ENCODE data around the gene RAB9B.
"Not testable (repeated sequence)": the region's sequence is repeated elsewhere in the genome, so short reads cannot be mapped to it uniquely, and the experiment has no call there.

Gene RAB9B

DNA sequence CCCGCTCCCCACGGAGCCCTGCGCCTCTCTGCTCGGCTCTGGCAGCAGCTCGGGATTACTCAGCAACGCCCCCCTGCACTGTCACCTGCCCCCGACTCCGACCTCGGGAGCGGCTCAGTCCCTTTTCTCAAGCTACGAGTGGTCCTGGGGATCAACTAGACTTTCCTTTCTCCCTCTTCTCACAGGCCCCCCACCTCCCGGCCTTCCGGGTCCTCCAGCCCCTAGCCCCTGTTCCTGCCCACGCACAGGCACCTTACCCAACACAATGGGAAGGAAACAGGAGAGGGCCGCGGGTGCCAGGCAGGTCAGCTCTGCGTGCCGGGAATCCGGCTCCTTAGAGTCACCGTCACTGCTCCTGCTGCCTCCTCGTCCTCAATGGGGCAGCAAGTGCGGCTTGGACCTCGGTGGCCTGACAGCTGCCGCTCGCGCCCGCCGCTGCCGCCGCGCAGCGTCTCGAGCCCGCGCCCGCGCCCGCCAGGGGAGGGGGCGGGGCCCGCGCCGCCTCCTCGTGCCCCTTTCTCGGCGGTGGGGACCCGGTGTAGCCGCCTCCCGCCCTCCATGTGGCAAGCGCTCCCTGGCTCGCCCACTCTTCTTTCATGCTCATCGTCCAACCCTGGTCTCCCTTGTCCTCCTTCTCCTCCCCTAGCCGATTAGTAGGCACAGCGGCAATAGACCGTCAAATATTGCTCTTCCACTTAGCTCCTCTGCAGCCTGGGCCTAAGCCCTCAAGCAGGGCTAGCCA lies at the start of gene RAB9B:
Gene RAB9B, minus strand, starts transcription at position 455 of the 742 bp plus-strand sequence. CDS start 6,473 bp downstream, outside the sequence.
- peak; percentile 53 for DNase-seq

- no peak for DNase-seq
Observed at GRCh38 chrX:103879339-103879738, 47.3 kb upstream of the RAB9B start.

DNA sequence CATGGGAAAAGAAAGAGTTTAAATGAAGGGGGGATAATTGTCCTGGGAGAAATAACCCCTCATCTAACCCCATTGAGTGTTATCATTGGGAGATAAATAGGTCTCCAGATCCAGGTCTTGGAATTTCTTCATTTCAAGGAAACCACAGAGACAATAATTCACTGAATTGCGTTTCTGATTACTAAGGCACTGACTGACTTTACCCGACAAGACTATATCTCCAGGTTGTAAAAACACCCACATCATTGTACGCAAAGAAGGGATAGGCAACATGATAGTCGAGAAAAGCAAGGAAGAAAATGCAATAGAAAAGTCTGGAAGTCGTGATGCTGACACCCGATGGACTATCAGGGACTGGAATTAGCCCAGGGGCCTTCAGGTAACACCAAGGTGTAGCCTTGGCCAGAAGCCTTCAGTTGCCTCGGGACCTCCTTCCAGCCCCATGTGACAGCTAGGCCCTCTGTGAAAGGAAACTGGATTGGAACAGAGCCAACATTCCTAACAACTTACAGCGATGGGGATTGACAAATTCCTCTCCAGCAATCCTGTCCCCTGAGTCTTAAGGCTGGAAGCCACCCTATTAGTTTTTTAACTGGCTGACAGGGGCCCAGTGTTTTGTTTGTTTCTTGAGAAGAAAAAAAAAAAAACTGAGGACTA lies 46.5 kb upstream of the RAB9B start:
- no peak for DNase-seq

DNA sequence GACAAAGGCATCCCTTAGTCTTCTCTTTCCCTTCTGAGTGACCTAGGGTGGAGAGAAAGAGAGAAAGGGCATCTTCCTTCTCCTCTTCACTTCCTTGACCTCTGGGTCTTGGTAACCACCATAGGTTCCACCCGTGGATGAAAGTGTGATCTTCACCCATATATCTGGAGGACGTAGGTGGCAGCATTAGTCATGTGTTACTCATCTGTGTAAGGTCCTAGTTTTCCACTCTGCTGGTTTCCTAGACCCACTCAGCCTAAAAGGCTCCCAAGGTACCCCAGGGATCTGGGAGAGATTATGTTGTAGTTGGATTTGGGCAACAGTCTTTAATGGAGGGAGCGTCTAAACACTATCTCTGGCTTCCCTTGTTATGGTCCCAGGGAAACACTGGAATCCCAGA lies 45.5 kb upstream of the RAB9B start:
- no peak for DNase-seq

- DNase-seq: no peak
Observed at GRCh38 chrX:103864886-103865534, 33.0 kb upstream of the RAB9B start.

- DNase-seq: no peak
Observed at GRCh38 chrX:103864149-103864548, 32.1 kb upstream of the RAB9B start.

DNA sequence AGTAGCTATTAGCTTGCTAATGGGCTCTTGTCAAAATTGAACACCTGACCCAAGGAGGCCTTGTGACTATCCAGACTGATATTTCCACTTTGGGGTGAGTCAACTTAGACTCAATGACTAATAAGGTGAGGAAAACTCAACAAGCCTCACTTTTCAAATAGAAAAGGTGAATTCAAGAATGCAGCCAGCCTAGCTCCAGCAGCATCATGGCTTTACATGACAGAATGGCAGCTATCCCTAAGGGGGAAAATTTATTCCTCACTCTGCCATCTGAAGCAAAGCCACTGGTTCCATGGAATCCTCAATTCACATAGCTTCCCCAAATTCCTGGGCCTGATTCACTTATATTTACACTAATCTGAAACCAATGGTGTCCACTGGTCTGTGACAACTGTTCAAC lies 29.1 kb upstream of the RAB9B start:
- no peak for DNase-seq

DNA sequence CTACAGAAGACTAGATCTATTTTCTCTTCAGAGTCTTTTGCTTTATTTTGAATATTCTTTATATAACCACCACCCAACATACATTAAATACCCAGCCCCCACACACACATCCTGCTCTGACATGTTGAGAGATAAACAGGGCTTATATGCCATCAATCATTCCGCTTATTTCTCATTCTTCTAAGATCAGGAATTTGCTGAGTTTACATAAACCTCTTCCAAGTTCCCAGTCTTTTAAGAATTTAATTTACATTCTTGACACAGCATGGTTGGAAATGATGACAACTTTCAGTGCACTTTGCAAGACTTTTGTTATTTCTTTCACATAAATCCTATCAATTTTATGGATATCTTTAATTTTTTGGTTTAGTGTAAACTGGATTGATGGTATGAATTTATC lies 17.5 kb upstream of the RAB9B start:
- DNase-seq: no peak

DNA sequence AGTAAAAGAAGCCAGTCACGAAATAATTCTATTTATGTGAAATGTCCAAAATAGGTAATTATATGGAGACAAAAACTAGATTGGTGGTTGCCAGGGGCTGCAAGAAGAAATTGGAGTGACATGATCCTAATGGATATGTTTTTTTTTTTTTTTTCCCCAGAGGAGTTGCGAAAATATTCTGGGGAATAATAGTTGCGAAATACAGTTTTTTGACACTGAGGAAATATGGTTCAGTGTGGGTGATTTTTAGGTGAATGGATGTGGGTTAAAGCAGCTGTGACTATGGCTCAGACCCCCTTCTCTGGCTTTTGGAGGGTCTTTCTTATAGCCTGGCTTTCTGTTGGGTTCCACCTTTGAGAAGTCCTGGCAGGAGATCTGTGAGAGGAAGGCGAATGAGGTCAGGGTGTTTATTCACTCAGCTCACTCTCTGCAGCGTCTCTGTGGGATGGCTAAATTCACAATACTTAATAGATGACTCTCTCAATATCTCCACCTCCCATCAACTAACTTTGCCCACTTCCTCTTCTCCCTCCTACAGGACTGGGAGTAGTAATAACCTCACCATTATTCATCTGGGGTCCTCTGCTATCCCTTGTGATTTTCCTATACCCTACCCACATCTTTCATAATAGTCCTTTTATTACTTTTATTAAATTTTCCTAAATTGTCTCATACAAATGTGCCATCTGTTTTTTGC lies 15.3 kb upstream of the RAB9B start:
- DNase-seq: no peak

- DNase-seq: no peak
Observed at GRCh38 chrX:103846386-103846785, 14.3 kb upstream of the RAB9B start.

GRCh38 chrX:103845165-103845653 lies 13.2 kb upstream of the RAB9B start:
- DNase-seq: peak; percentile 54

DNA sequence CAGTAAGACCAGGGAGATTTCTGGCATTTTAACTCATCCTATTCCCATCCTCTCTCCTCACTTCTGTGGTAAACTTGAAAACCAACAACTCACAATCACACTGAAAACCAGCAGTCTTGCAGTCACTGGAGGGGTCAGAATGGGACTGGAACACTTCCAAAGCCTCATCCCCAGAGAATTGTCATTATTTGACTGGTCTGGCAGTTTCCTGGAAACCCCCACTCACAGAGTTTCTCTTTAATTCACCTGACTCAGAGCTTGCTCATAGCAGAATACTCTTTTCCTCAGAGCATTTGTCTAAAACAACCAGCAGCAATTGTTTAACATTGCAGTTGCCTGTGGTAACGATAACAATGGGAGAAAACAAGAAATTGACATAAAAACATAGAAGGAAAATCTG lies 7.3 kb upstream of the RAB9B start:
- no peak for DNase-seq

- no peak for DNase-seq
Observed at GRCh38 chrX:103831342-103831802, 685 bp downstream of the RAB9B start.

DNA sequence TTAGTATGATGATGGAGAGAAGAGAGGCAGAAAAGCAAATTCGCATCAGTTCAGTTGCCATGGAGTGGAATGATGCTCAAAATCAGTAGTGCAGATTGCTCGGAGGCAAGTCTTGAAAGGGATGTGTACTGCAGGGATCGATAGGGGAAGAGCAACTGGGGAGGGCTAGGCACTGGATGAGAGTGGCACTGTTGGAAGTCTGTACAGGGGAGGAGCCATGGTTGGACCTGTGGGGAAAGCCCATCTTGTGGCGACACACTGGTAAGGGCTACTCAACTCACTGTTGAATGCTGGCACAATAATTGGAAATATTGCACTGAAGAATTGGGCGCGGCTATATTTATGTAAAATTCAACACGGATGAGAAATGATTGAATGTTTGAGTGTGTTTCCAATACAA lies 1.2 kb downstream of the RAB9B start:
- no peak for DNase-seq

GRCh38 chrX:103828529-103828928 lies 3.5 kb downstream of the RAB9B start:
- no peak for DNase-seq

DNA sequence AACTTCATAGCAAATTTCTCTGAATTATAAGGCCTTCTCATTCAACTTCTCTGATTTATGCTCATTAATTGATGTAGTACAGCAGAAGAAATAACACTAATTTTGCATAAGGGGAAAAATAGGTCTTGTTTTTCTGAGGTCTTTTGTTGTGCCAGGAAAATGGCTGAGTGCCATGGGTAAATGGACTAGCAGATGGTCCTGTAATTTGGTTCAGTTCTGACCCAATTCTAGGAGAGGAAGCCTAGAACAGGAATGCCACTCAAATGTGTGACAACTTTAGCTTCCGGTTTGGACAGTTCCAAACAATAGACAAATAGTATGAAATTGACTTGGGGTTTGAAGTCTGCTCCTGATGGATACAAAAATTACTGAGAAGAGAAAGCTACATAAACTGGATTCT lies 6.2 kb downstream of the RAB9B start:
- no peak for DNase-seq

DNA sequence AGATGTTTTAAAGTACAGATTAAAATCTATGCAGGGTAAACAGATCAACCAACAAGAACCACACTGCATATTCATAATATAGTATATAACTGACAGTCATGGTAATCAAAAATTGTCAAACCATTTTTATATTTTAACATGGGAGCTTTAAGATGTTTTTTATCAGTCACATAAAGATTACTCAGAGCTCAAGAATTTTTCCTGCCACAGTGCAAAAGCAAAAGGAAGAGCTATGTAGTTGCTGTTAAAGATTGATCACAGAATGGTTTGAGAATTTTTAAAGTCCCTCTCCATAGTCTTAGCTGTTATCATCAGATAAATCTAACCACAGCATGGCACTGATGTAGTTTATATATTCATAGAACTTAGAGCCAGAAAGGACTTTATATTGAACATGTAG lies 8.5 kb downstream of the RAB9B start:
- DNase-seq: no peak

- DNase-seq: not testable (repeated sequence)
Observed at GRCh38 chrX:103820802-103821201, 11.3 kb downstream of the RAB9B start.

DNA sequence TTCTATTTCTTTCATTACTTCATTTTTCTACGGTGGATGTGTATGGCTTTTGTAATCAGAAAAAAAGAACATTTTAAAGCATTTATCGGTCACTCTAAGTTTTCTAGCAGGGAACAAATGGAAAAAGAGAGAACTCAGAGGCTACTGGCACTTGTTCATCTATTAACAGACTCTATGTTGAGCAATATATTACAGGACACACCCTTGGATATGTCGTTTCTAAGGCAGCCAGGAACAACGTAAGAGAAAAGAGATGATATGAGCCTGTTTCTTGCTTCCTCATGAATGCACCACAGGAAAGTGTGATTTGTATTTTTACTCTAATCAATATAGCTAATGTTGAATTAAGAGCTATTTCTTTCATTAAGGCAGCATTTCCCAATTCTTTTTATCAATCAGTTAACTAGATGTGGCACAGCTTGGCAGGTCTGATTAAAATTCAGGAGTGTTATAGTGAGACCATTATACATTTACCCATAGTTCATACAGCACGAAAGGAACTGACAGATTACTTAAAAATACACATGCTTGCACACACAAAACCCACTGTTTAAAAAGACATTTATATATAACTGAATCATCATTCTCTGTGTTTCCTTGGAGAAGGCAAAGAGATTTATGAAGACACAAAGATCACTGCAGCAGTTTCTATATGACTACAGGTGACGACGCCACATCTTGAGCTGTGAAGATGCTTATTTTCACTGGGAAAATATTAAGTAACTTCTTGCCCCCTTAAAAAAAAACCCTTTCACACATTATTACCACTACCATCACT lies 13.0 kb downstream of the RAB9B start:
- no peak for DNase-seq

DNA sequence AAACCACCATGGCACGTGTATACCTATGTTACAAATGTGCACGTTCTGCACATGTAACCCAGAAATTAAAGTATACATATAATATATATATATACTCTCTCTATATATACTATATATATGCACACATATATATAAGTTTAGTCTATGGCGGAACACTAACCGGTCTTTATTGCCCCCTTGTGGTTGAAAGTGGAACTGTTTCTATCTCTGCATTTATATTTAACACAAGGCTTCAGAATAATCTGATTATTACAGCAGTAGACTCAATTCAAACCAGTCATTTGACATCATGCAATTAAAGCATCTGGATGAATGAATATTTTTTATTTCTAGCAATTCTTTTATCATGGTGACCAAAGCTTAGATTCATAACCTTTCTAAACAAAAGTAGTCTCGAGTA lies 14.6 kb downstream of the RAB9B start:
- no peak for DNase-seq

DNA sequence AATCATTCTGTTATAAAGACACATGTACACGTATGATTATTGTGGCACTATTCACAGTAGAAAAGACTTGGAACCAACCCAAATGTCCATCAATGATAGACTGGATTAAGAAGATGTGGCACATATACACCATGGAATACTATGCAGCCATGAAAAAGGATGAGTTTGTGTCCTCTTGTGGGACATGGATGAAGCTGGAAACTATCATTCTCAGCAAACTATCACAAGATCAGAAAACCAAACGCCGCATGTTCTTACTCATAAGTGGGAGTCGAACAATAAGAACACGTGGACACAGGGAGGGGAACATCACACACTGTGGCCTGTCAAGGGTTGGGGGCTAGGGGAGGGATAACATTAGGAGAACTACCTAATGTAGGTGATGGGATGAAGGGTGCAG lies 15.0 kb downstream of the RAB9B start:
- not testable (repeated sequence) for DNase-seq

DNA sequence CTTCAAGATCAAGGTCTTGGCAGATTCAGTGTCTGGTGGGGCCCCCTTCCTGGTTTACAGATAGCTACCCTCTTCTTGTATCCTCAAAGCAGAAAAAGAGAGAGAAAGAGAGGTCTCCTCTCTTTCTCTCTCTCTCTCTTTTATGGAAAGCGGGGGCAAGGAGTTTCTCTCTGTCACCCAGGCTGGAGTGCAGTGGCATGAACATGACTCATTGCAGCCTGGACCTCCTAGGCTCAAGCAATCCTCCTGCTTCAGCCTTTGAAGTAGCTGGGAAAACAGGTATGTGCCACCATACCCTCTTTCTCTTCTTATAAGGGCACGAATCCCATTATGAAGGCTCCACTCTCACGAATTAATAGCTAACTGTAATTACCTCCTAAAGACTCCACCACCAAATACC lies 20.2 kb downstream of the RAB9B start:
- DNase-seq: no peak
